GM18909 (cell line): ENCODE measurements around the gene GPC6.

ENCODE experiments used
- ATAC-seq: cut with Tn5 transposase; IDR thresholded peaks from one replicate; pipeline ENCODE4 v1.9.1; 2021; ENCODE audit warnings: mild to moderate bottlenecking; ENCODE audit not compliant: unreplicated experiment, poor library complexity

Gene GPC6

GRCh38 chr13:93789058-93789457, 562.5 kb downstream of the GPC6 start:
- ATAC-seq, result no peak

- ATAC-seq, result peak; percentile 81
Observed at GRCh38 chr13:93794197-93794885, 567.7 kb downstream of the GPC6 start.

DNA sequence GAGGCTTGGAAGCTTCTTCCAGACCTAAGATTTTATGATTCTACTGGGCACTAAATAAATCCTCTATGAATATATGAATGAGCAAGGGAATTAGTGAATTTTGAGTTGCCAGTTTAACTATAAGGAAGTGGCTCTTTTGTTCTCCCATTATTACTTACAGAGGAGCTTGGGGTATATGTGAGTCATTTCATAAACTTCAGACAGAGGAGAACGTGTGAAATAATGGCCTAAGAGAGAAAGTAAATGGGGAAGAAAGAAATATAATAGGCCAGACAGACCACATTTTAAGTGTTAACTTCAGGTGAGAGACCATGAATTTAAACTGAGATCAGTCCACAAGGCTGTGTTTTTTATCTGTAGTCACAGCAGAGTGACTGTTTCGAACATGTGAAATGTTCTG, 570.9 kb downstream of the GPC6 start:
- no peak for ATAC-seq

DNA sequence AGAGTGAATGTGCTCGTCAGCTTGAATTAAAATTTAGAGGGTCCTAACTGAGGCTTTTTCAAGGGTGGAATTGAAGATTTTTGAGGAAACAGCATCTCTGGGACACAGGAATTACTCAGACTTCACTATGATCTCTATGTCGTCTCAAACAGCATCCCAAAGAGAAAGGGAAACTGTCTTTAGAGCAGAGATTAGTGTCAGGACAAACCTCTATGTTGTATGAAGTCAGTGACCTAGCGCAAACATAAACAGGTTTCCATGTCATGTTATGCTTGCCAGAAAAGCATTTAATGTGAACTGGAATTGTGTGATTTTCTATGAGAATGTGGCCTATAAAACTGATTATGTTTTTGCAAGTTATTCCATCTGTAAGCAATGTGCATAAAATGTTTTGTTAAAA, 573.7 kb downstream of the GPC6 start:
- ATAC-seq, result no peak

DNA sequence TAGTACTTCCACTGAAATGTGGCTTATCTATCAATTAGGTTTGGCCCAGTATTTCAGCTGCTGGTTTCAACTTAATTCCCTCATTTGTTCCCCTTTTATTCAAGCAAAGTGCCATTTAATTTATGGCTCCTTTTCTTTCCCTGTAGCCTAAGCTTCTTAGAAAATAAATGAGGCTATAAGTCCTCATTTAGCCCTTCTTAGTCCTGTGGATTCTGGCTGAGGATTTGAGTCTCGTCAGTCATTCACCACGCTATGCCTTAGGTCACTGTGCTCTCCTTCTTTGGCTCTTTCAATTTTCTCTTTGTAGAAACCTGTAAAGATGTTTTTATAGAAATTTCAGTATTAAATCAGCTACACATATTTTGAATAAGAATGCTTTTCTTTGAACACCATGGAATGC, 579.1 kb downstream of the GPC6 start:
- no peak for ATAC-seq

- ATAC-seq, result no peak
Observed at GRCh38 chr13:93806861-93807260, 580.3 kb downstream of the GPC6 start.

DNA sequence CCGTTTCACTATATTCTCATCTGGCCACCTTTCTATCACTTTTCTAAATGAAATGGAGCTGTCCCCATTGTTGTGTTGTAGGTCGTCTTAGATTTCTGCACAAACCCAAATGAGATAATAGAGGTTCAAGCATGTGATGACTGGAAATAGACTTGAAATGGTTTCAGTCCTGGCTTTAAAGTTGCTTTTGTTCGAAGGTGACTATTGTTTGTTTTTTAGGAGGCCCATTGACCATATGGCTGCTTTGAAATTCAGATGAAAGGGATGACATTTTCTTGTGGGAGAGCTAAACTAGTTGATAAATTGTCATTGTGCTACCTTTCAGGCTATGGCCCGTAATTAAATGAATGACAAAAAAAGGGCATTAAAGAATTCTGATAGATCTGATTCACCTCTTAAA, 583.7 kb downstream of the GPC6 start:
- no peak for ATAC-seq

DNA sequence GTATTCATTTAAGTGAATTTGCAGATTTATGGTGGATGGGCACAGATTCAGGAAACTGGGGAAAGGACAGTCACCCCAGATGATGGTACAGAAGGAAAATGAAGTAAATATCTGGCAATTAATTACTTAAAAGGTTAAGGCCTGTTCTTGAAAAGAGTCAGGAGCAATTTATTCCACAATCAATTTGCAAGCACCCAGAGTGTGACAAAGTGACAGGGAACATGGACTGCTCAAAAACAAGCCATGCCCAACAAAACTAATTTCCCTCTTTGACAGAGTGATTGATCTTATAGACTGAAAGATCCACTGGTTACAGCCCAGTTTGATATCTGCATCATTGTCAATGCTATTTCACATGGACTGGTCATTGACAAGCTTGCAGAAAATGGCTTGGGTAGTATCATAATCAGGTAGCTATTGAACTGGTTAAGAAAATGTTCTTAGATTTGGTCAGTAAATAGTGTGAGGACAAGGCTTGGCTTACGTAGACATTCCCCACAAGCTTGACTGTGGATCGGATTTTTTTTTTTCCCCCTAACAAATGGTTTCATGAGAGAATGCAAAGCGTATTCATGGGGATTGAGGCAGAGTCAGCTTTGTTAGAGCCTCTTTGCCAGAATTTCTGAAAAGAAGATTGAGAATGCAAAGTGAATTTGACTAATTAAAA, 584.6 kb downstream of the GPC6 start:
- ATAC-seq, result no peak

- ATAC-seq, result no peak
Observed at GRCh38 chr13:93811738-93812112, 585.1 kb downstream of the GPC6 start.

GRCh38 chr13:93814658-93815057, 588.1 kb downstream of the GPC6 start:
- no peak for ATAC-seq

- no peak for ATAC-seq
Observed at GRCh38 chr13:93818345-93818744, 591.7 kb downstream of the GPC6 start.

DNA sequence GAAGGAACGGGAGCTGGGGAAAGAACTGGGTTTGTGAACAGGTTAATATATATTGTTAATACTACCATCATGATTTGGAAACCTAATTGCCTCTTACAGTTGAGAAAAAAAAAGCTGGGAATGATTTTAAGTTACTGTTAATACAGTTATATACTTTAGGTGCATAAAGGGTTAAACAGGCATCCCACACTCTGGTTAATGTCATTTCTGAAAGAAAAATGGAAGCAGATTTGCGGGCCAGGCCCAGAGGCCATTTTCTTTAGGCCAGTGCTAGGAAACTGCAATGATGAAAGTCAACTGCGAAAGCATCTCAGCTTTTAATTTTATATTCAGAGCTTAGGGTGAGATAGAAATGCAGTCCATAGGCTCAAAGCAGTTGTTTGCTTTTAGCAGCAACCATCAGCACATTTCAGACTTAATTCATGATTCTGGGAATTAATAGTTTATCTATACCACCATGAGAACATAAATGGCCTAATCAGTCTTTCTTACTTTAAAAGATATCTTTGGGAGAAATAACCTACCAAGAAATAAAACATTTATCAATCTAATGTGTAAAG, 592.8 kb downstream of the GPC6 start:
- no peak for ATAC-seq

GRCh38 chr13:93824286-93824685, 597.7 kb downstream of the GPC6 start:
- ATAC-seq, result no peak

DNA sequence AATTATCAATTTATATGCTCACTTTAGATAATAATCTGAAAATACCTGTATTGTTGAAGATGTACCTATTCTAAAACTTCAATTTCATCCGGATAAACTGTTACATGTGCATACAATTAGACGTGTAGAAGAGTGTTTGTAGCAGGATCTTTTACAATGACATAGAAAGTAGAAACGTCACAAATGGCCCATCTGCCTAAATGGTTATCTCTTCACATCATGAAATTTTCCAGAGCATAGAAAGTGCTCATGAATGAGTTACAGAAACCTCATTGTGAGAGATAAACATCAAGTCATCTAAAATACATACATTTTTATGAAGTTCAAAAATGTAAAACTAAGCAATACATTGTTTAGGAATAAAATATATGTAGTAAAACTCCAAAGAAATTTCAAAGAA, 607.4 kb downstream of the GPC6 start:
- ATAC-seq, result no peak

GRCh38 chr13:93843082-93843481, 616.5 kb downstream of the GPC6 start:
- no peak for ATAC-seq

- ATAC-seq, result no peak
Observed at GRCh38 chr13:93847162-93847561, 620.6 kb downstream of the GPC6 start.

DNA sequence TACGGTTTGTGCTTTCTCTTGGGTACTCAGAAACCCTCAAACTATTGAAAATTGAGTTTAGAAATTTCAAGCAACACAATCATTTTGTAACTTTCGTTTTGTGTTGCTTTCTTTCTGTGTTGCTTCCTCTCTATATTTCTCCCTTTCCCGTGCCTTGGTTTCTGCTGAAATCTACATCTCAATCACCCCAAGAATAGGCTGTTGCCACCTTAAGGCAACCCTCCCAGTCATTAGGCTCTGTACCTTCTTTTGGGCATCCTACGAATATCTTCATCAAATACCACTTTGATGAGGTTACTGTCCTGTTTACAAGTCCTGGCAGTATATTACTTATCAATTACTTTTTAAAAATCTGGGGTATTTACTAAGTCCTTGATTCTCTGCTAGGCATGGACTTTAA, 621.6 kb downstream of the GPC6 start:
- no peak for ATAC-seq

- no peak for ATAC-seq
Observed at GRCh38 chr13:93851236-93851635, 624.6 kb downstream of the GPC6 start.

DNA sequence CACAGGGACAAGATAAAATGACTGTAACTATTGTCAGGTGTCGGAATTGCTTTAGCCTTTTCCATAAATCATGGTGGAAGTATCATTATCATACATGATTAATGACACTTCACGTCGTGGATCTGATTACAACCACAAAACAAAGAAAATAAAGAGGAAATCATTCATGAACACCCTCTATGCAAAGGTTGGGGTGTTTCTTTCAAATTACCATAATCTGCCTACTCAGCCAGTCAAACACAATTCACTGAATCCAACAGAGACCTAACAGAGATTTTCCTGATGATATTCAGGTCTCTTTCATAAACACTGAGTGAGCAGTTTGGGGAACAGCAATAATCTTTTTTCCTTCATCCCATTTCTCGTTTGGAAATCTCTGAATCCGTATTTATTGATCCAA, 627.3 kb downstream of the GPC6 start:
- no peak for ATAC-seq

DNA sequence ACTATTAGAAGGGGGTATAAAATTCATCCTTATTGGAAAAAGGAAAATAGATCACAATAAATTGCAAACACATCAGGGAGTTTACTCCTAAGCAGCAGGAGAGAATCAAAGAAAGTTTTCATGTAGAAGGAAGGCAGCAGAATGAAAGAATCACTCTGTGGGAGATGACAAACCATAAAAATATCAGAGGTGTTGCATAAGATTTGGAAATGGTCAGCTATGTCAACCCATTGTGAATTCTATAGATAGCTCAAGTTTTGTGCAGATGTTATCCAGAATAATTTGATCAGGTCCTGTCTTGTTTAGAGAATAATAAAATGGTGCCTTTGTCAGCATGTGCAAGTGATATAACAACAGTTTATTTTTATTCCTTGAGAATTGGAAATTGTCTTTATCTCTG, 630.5 kb downstream of the GPC6 start:
- no peak for ATAC-seq

DNA sequence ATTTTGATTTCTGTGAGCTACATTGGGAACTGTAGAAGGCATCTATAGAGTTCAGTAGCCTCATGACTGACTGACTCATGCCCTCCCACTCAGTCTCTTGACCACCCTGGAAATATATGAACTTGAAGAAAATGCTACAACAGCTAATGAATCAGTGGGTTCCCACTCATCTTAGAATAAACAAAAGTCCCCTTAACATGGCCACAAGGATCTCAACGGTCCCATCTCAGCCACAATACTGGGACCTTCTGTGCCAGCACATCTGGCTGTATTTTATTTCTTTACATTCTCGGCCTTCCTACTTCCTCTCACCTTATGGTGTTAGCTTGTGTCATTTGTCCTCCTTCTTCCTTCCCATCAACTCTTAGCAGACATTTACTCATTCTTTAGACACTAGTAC, 633.1 kb downstream of the GPC6 start:
- ATAC-seq, result no peak

GRCh38 chr13:93861818-93862217, 635.2 kb downstream of the GPC6 start:
- no peak for ATAC-seq
